Adrenal gland (tissue), 12 donors: ENCODE data around the gene CABP2. TPM values are rescaled to one million over a fixed set of nuclear protein-coding genes. Genes with fewer than 3 reads are reported as not detected.
A peak's percentile ranks its signal among the peaks of the same experiment; 100 is the strongest.
"Not testable (repeated sequence)": the region's sequence is repeated elsewhere in the genome, so short reads cannot be mapped to it uniquely, and the experiment has no call there.

Experiments
- DNase-seq, 7 donors: peaks; one replicate each; pipeline ENCODE4 v3.0.0-alpha.2; 2019 to 2020
- H3K27ac ChIP-seq, 5 donors: fragments of 200-600 bp; sonication (generic) in 4 of 5; 1 replicate in 3 of 5; 2 replicates in 2 of 5; pipeline versions ENCODE4 v1.5.1 to v1.8.0; 2016 to 2020; ENCODE audit warnings: mild to moderate bottlenecking in 1 of 5
- H3K27me3 ChIP-seq: fragments of 200-600 bp; 2 replicates; pipeline ENCODE4 v1.8.0; 2021
- H3K36me3 ChIP-seq, 2 donors: fragments of 200-600 bp; replicated peaks in 1 of 2; 1 replicate in 1 of 2; 2 replicates in 1 of 2; pipeline versions ENCODE4 v1.5.1 to v1.8.0; 2018 to 2022
- H3K4me1 ChIP-seq, 2 donors: fragments of 200-600 bp; replicated peaks in 1 of 2; 1 replicate in 1 of 2; 2 replicates in 1 of 2; pipeline versions ENCODE4 v1.5.1 to v1.8.0; 2018 to 2021
- H3K4me3 ChIP-seq, 4 donors: fragments of 200-600 bp; sonication (generic) in 3 of 4; one replicate each; pipeline ENCODE4 v1.5.1; 2016 to 2018
- H3K9me3 ChIP-seq, 3 donors: fragments of 200-600 bp; sonication (generic) in 1 of 3; replicated peaks in 1 of 3; 1 replicate in 2 of 3; 2 replicates in 1 of 3; pipeline versions ENCODE4 v1.5.1 to v1.8.0; 2016 to 2021
- CTCF ChIP-seq, 6 experiments: fragments of 450-650 bp in 4 of 6; fragments of 200-600 bp in 2 of 6; sonication (generic) in 1 of 6; IDR thresholded peaks; 1 replicate in 5 of 6; 2 replicates in 1 of 6; pipeline versions ENCODE4 v1.5.1 to v1.8.0; 2016 to 2021; ENCODE audit warnings: antibody characterized with exemption in 6 of 6, mild to moderate bottlenecking in 2 of 6, moderate library complexity in 1 of 6
- POLR2A ChIP-seq, 2 donors: fragments of 450-650 bp; IDR thresholded peaks; one replicate each; pipeline ENCODE4 v1.6.1; 2017; ENCODE audit warnings: antibody characterized with exemption in 2 of 2, mild to moderate bottlenecking in 2 of 2, moderate library complexity in 1 of 2
- WGBS, 4 donors: extraction: QIAGEN DNeasy Blood & Tissue Kit in 2 of 4; methylation state at CpG; one replicate each; pipeline versions ENCODE4 v1.1.5 to v1.1.7; 2013 to 2017; 5-methylcytosine and 5-hydroxymethylcytosine counted together
- intact Hi-C, 2 donors: fragments of 100-400 bp; cut with DNase I; formaldehyde crosslinking; loops; one replicate each; pipeline versions ENCODE4 v1.14.1 to v1.15.0; 2022 to 2023
- polyA plus RNA-seq, 3 donors: library from polyadenylated mRNA; stranded (reverse); fragments of 200-250 nt in 2 of 3; fragments of 350-450 nt in 1 of 3; fragmentation: Illumina TruSeq in 1 of 3; extraction: RNeasy Lipid Tissue Mini Kit (QIAGEN cat#74804) in 1 of 3; gene quantifications; one replicate each; pipeline ENCODE4 v1.2.3, GENCODE V29; 2013 to 2014
- total RNA-seq, 9 donors: library from RNA; depleted of rRNA in 4 of 9; stranded (reverse); fragments of >200 nt in 4 of 9; fragments of 120-200 nt in 1 of 9; fragmentation: NEBNext Ultra II Directional in 1 of 9; extraction: Animal tissue kit (Norgen Biotek cat#: 25700) in 1 of 9; gene quantifications; one replicate each; pipeline versions ENCODE4 v1.1.0 to v1.2.4, GENCODE V29; 2013 to 2023
- donor health status: healthy with polysubstance abuse.
- donor health status: Bipolar disorder and iron deficiency.
- donor health status: DM: yes; HTN: yes; CAD: no.
- donor health status: DM: no; HTN: no; CAD: no.
- donor health status: DM: no; HTN: no; CAD: no.
- donor health status: DM: yes; HTN: yes; CAD: no.

Gene CABP2
- total and polyA plus RNA-seq, 12 donors: not detected

GRCh38 chr11:67519726-67520125 is 3.5 kb downstream of the CABP2 start:
- H3K4me3 ChIP-seq: no peak overlapping the region
- no peak for TF ChIP-seq CTCF (IDR thresholded peaks at IDR 0.05)
- no peak for TF ChIP-seq POLR2A (IDR thresholded peaks at IDR 0.05)
- 86 to 90% (median 88%) methylated on average over 14 to 32 of the region's 32 CpGs for WGBS, 4 donors
- no peaks in the 10 kb centered on the region for H3K36me3 ChIP-seq
- H3K27me3 ChIP-seq: no peaks in the 10 kb centered on the region
- intact Hi-C loops: no loop called here
- no peaks in the 10 kb centered on the region for H3K4me1 ChIP-seq
- DNase-seq: peak in 1 of 7 donors; percentile 13
- H3K27ac ChIP-seq: no peak overlapping the region
- no peaks in the 10 kb centered on the region for H3K9me3 ChIP-seq

- DNase-seq: no peak
- H3K27ac ChIP-seq: no peak overlapping the region
- H3K36me3 ChIP-seq: no peaks in the 10 kb centered on the region
- 84 to 98% (median 85%) methylated on average over 6 to 10 of the region's 10 CpGs for WGBS, 4 donors
- no peaks in the 10 kb centered on the region for H3K27me3 ChIP-seq
- no peak overlapping the region for H3K4me3 ChIP-seq
- H3K4me1 ChIP-seq: no peaks in the 10 kb centered on the region
- H3K9me3 ChIP-seq: no peaks in the 10 kb centered on the region
- TF ChIP-seq POLR2A (IDR thresholded peaks at IDR 0.05): no peak
- TF ChIP-seq CTCF (IDR thresholded peaks at IDR 0.05): no peak
- intact Hi-C loops: no loop called here
Measured at GRCh38 chr11:67517784-67518552, 5.3 kb downstream of the CABP2 start.

- Histone ChIP-seq H3K27me3 (no peaks in the 10 kb centered on the region), H3K36me3 (no peaks in the 10 kb centered on the region), H3K4me3 (no peak overlapping the region), H3K9me3 (no peaks in the 10 kb centered on the region), H3K4me1 (no peaks in the 10 kb centered on the region), H3K27ac (no peak overlapping the region)
- TF ChIP-seq CTCF (IDR thresholded peaks at IDR 0.05): no peak
- TF ChIP-seq POLR2A (IDR thresholded peaks at IDR 0.05): no peak
- intact Hi-C loops: no loop called here
- 86 to 94% (median 93%) methylated on average over 4 to 9 of the region's 9 CpGs; no CpG with 5 or more reads in 1 of the 4 donors for WGBS, 4 donors
- peak in 1 of 7 donors; percentile 7 for DNase-seq
Measured at GRCh38 chr11:67516806-67517205, 6.4 kb downstream of the CABP2 start.

GRCh38 chr11:67514116-67514515 is 9.1 kb downstream of the CABP2 start:
- Histone ChIP-seq H3K4me1 (peaks cover 0 to under 1% of the 10 kb centered on the region in 2 donors), H3K27me3 (no peaks in the 10 kb centered on the region), H3K27ac (no peak overlapping the region), H3K36me3 (no peaks in the 10 kb centered on the region), H3K4me3 (no peak overlapping the region), H3K9me3 (no peaks in the 10 kb centered on the region)
- peak in 1 of 7 donors; percentile 8 for DNase-seq
- TF ChIP-seq POLR2A (IDR thresholded peaks at IDR 0.05) (no peak), CTCF (IDR thresholded peaks at IDR 0.05) (no peak)
- intact Hi-C loops: no loop called here
- 57 to 69% (median 63%) methylated on average over 7 of the region's 7 CpGs for WGBS, 4 donors

- H3K9me3 ChIP-seq, H3K27ac ChIP-seq, H3K36me3 ChIP-seq, H3K27me3 ChIP-seq, H3K4me3 ChIP-seq, DNase-seq, intact Hi-C loops: not testable (repeated sequence)
- peaks cover 12 to 16% of the 10 kb centered on the region in 2 donors for H3K4me1 ChIP-seq
- 83 to 91% (median 86%) methylated on average over 2 to 4 of the region's 4 CpGs for WGBS, 4 donors
Measured at GRCh38 chr11:67511558-67511957, 11.7 kb downstream of the CABP2 start.
